T1000 (cell line): ENCODE results near the gene PCDHGA9.
"Not testable (repeated sequence)": the region's sequence is repeated elsewhere in the genome, so short reads cannot be mapped to it uniquely, and the experiment has no call there.

Experiments used
- DNase-seq: peaks from one replicate; lab custom pipeline; 2025; ENCODE audit warnings: mixed read lengths; lab: John Stamatoyannopoulos, UW

The PCDHGA9 gene

DNA sequence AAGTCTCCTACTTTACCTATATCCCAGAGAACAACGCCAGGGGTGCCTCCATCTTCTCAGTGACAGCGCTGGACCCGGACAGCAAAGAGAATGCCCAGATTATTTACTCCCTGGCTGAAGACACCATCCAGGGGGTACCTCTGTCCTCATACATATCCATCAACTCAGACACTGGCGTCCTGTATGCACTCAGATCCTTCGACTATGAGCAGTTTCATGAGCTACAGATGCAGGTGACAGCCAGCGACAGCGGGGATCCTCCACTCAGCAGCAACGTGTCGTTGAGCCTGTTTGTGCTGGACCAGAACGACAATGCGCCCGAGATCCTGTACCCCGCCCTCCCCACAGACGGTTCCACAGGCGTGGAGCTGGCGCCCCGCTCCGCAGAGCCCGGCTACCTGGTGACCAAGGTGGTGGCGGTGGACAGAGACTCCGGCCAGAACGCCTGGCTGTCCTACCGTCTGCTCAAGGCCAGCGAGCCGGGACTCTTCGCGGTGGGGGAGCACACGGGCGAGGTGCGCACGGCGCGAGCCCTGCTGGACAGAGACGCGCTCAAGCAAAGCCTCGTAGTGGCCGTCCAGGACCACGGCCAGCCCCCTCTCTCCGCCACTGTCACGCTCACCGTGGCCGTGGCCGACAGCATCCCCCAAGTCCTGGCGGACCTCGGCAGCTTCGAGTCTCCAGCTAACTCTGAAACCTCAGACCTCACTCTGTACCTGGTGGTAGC lies 12.1 kb downstream of the PCDHGA9 start:
- not testable (repeated sequence) for DNase-seq

DNA sequence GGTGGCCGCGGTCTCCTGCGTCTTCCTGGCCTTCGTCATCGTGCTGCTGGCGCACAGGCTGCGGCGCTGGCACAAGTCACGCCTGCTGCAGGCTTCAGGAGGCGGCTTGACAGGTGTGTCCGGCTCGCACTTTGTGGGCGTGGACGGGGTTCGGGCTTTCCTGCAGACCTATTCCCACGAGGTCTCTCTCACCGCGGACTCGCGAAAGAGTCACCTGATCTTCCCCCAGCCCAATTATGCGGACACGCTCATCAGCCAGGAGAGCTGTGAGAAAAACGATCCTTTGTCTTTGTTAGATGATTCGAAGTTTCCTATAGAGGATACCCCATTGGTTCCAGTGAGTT lies 12.7 kb downstream of the PCDHGA9 start:
- DNase-seq: not testable (repeated sequence)

DNA sequence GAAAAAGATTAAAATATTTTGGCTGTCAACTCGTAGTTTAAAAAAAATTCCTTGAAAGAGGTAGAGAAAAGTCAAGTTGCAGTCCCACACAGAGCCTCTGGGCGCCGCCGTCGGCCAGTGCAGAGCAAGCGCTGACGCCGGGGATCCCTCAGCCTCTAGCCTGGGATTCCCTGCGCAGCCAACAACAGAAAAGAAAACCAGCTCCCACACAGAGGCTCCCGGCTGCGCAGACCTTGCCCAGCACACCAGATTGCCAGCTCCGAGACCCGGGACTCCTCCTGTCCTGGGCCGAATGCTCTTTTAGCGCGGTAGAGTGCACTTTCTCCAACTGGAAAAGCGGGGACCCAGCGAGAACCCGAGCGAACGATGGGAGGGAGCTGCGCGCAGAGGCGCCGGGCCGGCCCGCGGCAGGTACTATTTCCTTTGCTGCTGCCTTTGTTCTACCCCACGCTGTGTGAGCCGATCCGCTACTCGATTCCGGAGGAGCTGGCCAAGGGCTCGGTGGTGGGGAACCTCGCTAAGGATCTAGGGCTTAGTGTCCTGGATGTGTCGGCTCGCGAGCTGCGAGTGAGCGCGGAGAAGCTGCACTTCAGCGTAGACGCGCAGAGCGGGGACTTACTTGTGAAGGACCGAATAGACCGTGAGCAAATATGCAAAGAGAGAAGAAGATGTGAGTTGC lies 15.1 kb downstream of the PCDHGA9 start, which contains the start of gene PCDHGB7:
PCDHGB7 (plus strand) TSS at position 184 of the 679 bp plus-strand sequence; CDS start at position 367, 183 bp downstream.
- not testable (repeated sequence) for DNase-seq

DNA sequence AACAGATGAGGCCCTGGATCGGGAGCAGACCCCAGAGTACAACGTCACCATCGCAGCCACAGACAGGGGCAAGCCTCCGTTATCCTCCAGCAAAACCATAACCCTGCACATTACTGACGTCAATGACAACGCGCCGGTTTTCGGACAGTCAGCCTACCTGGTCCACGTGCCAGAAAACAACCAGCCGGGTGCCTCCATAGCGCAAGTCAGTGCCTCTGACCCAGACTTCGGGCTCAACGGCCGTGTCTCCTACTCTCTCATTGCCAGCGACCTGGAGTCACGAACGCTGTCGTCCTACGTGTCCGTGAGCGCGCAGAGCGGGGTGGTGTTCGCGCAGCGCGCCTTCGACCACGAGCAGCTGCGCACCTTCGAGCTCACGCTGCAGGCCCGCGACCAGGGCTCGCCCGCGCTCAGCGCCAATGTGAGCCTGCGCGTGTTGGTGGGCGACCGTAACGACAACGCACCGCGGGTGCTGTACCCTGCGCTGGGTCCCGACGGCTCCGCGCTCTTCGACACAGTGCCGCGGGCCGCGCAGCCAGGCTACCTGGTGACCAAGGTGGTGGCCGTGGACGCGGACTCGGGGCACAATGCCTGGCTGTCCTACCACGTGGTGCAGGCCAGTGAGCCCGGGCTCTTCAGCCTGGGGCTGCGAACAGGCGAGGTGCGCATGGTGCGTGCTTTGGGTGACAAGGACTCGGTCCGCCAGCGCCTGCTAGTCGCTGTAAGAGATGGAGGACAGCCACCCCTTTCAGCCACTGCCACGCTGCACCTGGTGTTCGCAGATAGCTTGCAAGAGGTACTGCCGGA lies 16.7 kb downstream of the PCDHGA9 start:
- DNase-seq: no peak

DNA sequence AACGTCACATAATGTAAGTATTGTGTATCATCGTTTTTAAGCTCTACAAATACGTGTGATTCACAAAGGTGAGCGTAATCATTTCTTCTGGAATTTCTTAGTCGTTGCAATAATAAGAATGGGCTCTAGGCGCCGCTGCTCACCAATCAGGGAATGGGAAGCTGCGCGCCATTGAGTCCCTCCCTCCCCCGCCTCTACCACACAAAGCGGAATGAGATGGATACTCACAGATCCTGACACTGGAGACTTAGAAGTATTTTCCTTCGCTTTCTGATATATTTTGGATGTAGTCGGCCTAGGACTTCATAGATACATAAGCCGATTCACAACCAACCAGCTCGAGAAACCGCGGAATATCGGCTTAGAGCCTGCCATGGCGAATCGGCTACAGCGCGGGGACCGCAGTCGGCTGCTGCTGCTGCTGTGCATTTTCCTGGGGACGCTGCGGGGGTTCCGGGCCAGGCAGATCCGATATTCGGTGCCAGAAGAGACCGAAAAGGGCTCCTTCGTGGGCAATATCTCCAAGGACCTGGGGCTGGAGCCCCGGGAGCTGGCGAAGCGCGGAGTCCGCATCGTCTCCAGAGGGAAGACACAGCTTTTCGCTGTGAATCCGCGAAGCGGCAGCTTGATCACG lies 18.4 kb downstream of the PCDHGA9 start, which contains the start of gene PCDHGA11:
PCDHGA11 (plus strand) TSS at position 197 of the 634 bp plus-strand sequence; CDS start at position 374, 177 bp downstream.
- no peak for DNase-seq

DNA sequence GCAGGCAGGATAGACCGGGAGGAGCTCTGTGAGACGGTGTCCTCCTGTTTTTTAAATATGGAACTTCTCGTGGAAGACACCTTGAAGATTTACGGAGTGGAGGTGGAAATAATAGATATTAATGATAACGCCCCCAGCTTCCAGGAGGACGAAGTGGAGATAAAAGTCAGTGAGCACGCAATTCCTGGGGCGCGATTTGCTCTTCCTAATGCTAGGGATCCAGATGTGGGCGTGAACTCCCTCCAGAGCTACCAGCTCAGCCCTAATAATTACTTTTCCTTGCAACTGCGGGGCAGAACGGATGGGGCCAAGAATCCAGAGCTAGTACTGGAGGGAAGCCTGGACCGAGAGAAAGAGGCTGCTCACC lies 18.9 kb downstream of the PCDHGA9 start:
- DNase-seq: no peak

DNA sequence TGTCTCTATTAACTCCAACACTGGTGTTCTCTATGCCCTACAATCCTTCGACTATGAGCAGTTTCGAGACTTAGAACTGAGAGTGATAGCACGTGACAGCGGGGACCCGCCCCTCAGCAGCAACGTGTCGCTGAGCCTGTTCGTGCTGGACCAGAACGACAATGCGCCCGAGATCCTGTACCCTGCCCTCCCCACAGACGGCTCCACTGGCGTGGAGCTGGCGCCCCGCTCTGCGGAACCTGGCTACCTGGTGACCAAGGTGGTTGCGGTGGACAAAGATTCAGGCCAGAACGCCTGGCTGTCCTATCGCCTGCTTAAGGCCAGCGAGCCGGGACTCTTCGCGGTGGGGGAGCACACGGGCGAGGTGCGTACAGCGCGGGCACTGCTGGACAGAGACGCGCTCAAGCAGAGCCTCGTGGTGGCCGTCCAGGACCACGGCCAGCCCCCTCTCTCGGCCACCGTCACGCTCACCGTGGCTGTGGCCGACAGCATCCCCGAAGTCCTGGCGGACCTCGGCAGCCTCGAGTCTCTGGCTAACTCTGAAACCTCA lies 20.2 kb downstream of the PCDHGA9 start:
- DNase-seq: no peak

DNA sequence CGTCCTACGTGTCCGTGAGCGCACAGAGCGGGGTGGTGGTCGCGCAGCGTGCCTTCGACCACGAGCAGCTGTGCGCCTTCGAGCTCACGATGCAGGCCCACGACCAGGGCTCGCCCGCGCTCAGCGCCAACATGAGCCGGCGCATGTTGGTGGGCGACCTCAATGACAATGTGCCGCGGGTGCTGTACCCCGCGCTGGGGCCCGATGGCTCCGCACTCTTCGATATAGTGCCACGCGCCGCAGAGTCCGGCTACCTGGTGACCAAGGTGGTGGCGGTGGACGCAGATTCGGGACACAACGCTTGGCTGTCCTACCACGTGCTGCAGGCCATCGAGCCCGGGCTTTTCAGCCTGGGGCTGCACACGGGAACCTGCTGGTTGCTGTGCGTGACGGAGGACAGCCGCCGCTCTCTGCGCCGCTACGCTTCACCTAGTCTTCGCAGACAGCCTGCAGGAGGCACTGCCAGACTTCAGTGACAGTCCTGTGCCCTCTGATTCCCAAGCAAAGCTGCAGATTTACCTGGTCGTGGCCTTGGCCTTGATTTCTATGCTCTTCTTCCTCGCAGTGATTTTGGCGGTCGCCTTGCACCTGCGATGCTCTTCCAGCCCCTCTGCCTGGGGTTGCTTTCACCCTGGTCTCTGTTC lies 25.3 kb downstream of the PCDHGA9 start:
- DNase-seq: no peak

DNA sequence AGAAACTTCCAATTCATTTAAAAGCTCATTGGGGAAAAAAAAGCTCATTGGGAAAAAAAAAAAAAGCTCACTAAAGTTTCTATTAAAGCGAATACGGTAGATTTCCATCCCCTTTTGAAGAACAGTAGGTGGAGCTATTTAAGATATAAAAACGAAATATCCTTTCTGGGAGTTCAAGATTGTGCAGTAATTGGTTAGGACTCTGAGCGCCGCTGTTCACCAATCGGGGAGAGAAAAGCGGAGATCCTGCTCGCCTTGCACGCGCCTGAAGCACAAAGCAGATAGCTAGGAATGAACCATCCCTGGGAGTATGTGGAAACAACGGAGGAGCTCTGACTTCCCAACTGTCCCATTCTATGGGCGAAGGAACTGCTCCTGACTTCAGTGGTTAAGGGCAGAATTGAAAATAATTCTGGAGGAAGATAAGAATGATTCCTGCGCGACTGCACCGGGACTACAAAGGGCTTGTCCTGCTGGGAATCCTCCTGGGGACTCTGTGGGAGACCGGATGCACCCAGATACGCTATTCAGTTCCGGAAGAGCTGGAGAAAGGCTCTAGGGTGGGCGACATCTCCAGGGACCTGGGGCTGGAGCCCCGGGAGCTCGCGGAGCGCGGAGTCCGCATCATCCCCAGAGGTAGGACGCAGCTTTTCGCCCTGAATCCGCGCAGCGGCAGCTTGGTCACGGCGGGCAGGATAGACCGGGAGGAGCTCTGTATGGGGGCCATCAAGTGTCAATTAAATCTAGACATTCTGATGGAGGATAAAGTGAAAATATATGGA lies 27.9 kb downstream of the PCDHGA9 start, which contains the start of gene PCDHGA12:
PCDHGA12 (plus strand) TSS at position 176 of the 782 bp plus-strand sequence; CDS start at position 429, 253 bp downstream.
- no peak for DNase-seq

DNA sequence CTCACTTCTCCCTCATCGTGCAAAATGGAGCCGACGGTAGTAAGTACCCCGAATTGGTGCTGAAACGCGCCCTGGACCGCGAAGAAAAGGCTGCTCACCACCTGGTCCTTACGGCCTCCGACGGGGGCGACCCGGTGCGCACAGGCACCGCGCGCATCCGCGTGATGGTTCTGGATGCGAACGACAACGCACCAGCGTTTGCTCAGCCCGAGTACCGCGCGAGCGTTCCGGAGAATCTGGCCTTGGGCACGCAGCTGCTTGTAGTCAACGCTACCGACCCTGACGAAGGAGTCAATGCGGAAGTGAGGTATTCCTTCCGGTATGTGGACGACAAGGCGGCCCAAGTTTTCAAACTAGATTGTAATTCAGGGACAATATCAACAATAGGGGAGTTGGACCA lies 28.7 kb downstream of the PCDHGA9 start:
- no peak for DNase-seq

DNA sequence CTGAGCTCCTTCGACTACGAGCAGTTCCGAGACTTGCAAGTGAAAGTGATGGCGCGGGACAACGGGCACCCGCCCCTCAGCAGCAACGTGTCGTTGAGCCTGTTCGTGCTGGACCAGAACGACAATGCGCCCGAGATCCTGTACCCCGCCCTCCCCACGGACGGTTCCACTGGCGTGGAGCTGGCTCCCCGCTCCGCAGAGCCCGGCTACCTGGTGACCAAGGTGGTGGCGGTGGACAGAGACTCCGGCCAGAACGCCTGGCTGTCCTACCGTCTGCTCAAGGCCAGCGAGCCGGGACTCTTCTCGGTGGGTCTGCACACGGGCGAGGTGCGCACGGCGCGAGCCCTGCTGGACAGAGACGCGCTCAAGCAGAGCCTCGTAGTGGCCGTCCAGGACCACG lies 29.7 kb downstream of the PCDHGA9 start:
- not testable (repeated sequence) for DNase-seq

DNA sequence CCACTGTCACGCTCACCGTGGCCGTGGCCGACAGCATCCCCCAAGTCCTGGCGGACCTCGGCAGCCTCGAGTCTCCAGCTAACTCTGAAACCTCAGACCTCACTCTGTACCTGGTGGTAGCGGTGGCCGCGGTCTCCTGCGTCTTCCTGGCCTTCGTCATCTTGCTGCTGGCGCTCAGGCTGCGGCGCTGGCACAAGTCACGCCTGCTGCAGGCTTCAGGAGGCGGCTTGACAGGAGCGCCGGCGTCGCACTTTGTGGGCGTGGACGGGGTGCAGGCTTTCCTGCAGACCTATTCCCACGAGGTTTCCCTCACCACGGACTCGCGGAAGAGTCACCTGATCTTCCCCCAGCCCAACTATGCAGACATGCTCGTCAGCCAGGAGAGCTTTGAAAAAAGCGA lies 30.1 kb downstream of the PCDHGA9 start:
- not testable (repeated sequence) for DNase-seq

DNA sequence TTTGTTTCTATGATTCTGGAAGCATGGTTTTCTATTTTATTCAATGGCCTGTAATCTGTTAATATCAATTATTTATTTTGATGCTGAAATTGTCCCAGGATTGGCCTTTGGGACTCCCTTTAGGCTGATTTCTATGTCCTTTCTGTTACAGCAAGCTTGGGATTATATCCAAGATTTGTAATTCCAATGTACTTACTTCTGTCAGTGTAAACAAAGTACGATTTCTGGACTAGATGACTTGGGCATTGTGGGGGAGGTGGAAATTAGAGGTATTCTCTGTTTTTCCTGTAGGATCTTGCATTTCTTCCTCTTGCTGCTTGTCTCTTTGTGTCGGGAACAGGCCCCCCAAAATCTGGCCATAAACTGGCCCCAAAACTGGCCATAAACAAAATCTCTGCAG lies 31.4 kb downstream of the PCDHGA9 start:
- DNase-seq: no peak

DNA sequence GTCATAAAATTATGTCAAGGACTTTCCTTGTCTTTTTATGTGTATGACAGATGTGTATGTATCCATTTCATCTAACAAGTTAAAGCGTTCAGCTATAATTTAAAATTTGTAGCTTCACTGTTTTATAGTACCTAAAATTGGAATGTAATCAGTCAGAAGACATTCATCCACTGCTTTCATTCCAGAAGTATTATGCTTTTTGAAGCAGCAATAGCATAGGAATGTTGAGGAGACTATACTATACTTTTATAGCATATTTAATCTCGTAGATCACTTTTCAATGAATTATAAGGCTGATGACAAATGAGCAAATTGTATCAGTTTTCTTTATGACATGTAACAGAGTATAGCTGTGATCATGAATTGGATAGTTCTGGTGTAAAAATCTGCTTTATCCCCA lies 34.6 kb downstream of the PCDHGA9 start:
- DNase-seq: no peak

DNA sequence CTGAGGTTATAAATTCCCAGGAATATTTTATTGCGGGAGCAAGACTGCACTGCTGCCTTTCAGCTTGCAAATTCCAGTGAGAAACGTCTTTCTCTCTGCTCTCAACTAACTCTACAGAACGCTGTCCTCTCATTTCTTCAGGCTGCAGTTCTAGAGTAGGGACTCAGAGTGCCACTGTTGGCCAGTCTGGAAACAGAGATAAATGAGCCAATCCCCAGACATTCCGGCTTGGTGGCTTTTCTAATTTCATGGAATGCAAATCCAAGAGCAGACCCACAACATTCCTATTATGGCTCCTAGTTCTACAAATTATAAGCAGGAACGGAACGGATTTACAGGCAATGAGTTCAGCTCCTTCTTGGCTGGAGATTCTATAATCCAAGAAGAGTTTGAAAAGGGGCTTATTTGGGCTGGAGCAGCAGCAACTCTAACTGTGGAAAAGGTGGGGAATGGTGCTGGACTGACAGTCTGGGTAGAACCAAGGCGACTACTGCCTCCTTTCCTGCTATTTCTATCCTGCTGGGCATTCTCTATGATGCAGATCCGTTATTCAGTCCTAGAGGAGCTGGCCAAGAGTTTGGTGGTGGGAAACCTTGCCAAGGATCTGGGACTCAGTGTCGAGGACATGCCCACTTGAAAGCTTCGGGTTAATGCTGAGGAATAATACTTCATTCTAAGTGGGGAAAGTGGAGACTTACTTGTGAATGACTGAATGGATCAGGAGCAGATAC lies 37.0 kb downstream of the PCDHGA9 start:
- no peak for DNase-seq

DNA sequence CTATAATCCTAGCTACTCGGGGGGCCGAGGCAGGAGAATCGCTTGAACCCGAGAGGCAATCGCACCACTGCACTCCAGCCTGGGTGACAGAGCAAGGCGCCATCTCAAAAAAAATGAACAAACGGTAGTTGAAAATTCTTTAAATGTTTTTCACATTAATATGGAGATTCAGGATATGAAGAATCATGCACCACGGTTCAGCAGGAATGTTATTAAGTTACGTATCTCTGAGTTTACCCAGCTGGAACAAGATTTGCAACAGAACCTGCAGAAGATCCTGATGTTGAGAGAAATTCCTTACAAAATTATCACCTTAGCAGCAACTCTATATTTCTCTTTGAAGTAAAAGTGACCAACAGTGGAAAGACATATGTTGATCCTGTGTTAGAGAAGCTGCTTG lies 37.8 kb downstream of the PCDHGA9 start:
- no peak for DNase-seq

DNA sequence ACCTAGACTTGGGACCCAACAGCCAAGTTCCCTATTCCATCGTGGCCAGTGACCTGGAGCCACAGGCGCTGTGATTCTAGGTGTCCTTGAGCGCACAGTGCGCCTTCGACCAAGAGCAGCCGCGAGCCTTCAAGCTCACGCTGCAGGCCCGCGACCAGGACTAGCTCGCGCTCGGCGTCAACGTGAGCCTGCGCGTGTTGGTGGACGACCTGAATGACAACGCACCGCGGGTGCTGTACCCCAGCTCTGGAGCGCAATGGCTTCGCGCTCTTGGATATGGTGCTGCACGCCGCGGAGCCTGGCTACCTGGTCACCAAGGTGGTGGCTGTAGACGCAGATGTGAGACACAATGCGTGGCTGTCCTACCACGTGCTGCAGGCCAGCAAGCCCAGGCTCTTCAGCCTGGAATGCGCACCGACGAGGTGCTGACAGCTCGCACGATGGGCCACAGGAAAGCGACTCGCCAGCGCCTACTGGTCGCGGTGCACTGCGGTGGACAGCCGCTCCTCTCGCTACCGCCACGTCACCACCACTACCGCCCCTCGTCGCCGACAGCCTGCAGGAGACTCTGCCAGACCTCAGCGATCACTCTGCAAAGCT lies 39.1 kb downstream of the PCDHGA9 start:
- DNase-seq: no peak
